A172 (cell line): Measurements from ENCODE around the gene COL6A3. TPM values are rescaled to one million over a fixed set of nuclear protein-coding genes. Genes with fewer than 3 reads are reported as not detected.

Experiments
- DNase-seq: peaks from one replicate; pipeline ENCODE4 v3.0.0-alpha.2; 2015; ENCODE audit warnings: low spot score
- total RNA-seq: library from RNA; depleted of rRNA; stranded (reverse); fragments of >200 nt; shearing (Covaris generic); gene quantifications from 2 replicates; pipeline ENCODE4 v1.2.3, GENCODE V29; 2014

COL6A3 gene
- total RNA-seq, 1 experiment from 2014 or later = 4.8 TPM

- no peak for DNase-seq
Observed at GRCh38 chr2:237350070-237350469, 63.9 kb downstream of the COL6A3 start.

GRCh38 chr2:237348281-237348865 is 65.6 kb downstream of the COL6A3 start:
- no peak for DNase-seq

- DNase-seq = peak; percentile 70
Observed at GRCh38 chr2:237345891-237346640, 67.9 kb downstream of the COL6A3 start.

GRCh38 chr2:237345411-237345810 is 68.6 kb downstream of the COL6A3 start:
- DNase-seq = no peak

GRCh38 chr2:237344942-237345341 is 69.0 kb downstream of the COL6A3 start:
- no peak for DNase-seq

- no peak for DNase-seq
Observed at GRCh38 chr2:237343993-237344392, 70.0 kb downstream of the COL6A3 start.

- DNase-seq = no peak
Observed at GRCh38 chr2:237341872-237342271, 72.1 kb downstream of the COL6A3 start.

GRCh38 chr2:237337586-237337985 is 76.4 kb downstream of the COL6A3 start:
- no peak for DNase-seq

- no peak for DNase-seq
Observed at GRCh38 chr2:237336131-237336530, 77.8 kb downstream of the COL6A3 start.

GRCh38 chr2:237333748-237334147 is 80.2 kb downstream of the COL6A3 start:
- no peak for DNase-seq

- DNase-seq = no peak
Observed at GRCh38 chr2:237330541-237330940, 83.4 kb downstream of the COL6A3 start.

- no peak for DNase-seq
Observed at GRCh38 chr2:237327175-237327950, 86.6 kb downstream of the COL6A3 start.

GRCh38 chr2:237326266-237327171 is 87.4 kb downstream of the COL6A3 start:
- no peak for DNase-seq

- no peak for DNase-seq
Observed at GRCh38 chr2:237324837-237325236, 89.1 kb downstream of the COL6A3 start.

GRCh38 chr2:237324405-237324831 is 89.5 kb downstream of the COL6A3 start:
- DNase-seq = no peak

GRCh38 chr2:237323656-237324055 is 90.3 kb downstream of the COL6A3 start:
- DNase-seq = no peak

- no peak for DNase-seq
Observed at GRCh38 chr2:237322564-237322963, 91.4 kb downstream of the COL6A3 start.

- DNase-seq = no peak
Observed at GRCh38 chr2:237321746-237322145, 92.2 kb downstream of the COL6A3 start.

GRCh38 chr2:237320801-237321560 is 93.0 kb downstream of the COL6A3 start:
- no peak for DNase-seq

- no peak for DNase-seq
Observed at GRCh38 chr2:237319887-237320286, 94.1 kb downstream of the COL6A3 start.
